ENCODE results near the gene CAMSAP1. TPM values are rescaled to one million over a fixed set of nuclear protein-coding genes. Genes with fewer than 3 reads are reported as not detected.

Gene CAMSAP1
- total RNA-seq, 2 donors from 2014 or later, result 19.4 to 21.4 TPM

DNA sequence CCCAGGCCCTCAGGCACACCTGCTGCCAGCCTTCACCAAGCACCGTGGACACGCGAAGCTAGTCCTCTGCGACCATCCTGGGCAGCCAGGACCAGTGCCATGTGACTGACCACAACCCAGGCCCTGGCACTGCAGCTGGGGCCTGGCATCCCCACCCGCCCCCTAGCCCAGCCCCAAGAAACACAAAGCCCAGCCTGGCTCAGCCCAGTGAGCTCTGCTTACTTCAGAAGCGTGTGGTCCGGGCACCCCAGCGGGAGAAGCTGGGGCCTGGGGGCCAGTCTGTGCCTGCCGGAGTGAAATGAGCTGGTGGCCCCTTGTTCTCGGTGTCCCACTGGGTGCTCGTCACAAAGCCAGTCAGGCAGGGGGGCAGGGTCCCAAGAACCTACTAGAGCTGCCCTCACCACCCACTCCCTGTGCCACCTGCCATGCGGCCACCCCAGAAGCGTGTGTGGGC is 117.5 kb downstream of the CAMSAP1 start:
- Histone ChIP-seq H3K4me1 (no peaks in the 10 kb centered on the region), H3K4me3 (no peak overlapping the region), H3K27ac (no peak overlapping the region), H3K36me3 (no peaks in the 10 kb centered on the region), H3K9me3 (no peaks in the 10 kb centered on the region), H3K27me3 (no peaks in the 10 kb centered on the region)
- TF ChIP-seq CTCF (IDR thresholded peaks at IDR 0.05), result no peak
- DNase-seq (ENCODE audit: low spot score), result no peak

DNA sequence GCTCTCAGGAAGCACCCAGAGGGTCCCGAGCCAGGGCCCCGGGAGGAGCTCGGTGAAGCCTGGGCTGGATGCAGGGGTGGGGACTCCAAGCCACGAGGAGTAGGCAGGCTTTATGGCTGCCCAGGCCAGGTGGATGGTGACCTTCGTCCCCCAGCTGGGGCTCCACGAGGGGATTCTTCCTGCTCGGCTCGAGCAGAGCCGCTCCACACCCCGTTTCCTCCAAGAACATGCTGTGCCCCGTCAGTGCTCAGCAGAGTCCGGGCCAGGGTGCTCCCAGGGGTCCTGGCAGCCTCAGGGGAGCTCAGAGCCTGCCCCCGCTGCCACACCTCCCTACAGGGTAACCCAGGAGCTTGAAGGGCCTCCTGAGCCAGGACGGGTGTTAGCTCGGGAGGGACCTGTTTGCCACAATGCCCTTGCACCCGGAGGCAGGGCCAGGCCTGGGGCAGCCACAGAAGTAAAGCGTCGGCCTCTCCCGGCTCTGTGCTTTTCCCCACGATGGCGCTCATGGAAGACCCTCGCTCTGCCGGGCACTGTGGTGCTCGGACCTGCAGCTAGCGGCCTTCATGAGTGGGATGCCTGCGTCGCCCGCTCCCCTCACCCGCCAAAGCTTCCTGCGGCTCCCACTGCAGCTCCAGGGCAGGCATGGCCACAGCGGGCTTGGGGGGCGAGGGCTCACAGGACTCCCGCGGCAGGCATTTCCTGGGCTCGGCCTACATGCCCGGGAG is 118.6 kb downstream of the CAMSAP1 start:
- no peak overlapping the region for H3K4me3 ChIP-seq
- TF ChIP-seq CTCF (IDR thresholded peaks at IDR 0.05), result no peak
- no peaks in the 10 kb centered on the region for H3K36me3 ChIP-seq
- H3K9me3 ChIP-seq, result no peaks in the 10 kb centered on the region
- no peaks in the 10 kb centered on the region for H3K4me1 ChIP-seq
- no peak overlapping the region for H3K27ac ChIP-seq
- H3K27me3 ChIP-seq, result no peaks in the 10 kb centered on the region
- DNase-seq (ENCODE audit: low spot score), result no peak

DNA sequence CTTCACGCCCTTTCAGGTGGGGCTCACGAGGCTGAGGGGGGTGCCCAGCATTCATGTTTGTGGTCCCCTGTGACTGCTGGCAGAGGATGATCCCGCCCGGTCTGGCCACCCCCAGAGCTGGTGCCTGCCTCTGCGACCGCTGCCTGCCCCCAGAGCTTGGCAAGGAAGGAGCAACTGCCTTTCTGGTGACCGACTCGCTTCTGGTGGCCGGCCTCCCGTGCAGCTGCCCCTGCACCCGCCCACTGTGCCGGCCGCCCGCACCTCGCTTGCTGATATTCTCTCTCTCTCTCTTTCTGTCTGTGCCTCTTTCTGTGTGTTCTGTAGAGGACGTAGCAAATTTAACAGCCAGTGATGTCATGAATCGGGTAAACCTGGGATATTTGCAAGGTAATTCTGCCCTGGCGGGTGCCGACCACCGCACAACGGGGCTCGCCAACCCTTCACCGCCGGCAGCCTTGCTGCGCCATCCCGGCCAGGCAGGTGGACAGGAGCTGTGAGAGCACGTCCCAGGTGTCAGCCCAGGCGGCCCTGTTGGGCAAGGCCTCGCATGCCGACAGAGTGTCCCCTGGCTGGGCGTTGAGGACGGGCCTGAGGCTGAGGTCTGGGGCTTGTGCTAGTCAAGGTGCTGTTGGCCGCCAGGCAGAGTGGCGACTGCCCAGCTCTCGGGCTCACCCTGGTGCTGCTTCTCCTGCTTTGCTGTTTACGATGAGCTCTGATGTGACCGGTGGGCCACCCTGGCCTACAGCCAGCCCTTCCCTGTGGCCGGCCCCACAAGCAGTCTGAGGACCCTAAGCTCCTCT is 119.4 kb downstream of the CAMSAP1 start:
- no peak overlapping the region for H3K4me3 ChIP-seq
- no peak overlapping the region for H3K27ac ChIP-seq
- TF ChIP-seq CTCF (IDR thresholded peaks at IDR 0.05), result no peak
- no peaks in the 10 kb centered on the region for H3K9me3 ChIP-seq
- no peak for DNase-seq (ENCODE audit: low spot score)
- H3K4me1 ChIP-seq, result no peaks in the 10 kb centered on the region
- no peaks in the 10 kb centered on the region for H3K27me3 ChIP-seq
- no peaks in the 10 kb centered on the region for H3K36me3 ChIP-seq

DNA sequence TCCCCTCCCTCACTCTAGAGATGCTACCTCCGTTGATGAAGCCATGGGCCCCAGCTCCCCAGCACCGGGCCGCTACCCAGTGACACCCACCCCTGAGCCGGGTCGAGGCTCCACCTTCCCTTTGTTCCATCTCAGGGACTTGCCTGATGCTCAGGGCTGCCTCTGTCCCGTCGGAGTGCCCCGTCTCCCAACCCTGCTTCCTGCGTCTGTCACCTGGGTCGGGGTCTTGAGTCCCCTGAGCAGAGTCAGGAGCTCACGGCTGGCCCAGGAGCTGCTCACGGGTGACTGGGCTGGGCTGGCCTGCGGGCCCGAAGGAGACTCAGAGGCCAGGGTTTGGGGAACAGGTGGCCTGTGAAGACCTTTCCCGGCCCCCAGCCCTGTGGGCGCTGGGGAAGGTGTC is 120.0 kb downstream of the CAMSAP1 start:
- Histone ChIP-seq H3K27me3 (no peaks in the 10 kb centered on the region), H3K27ac (no peak overlapping the region), H3K9me3 (no peaks in the 10 kb centered on the region), H3K4me1 (no peaks in the 10 kb centered on the region), H3K4me3 (no peak overlapping the region), H3K36me3 (no peaks in the 10 kb centered on the region)
- no peak for TF ChIP-seq CTCF (IDR thresholded peaks at IDR 0.05)
- no peak for DNase-seq (ENCODE audit: low spot score)

DNA sequence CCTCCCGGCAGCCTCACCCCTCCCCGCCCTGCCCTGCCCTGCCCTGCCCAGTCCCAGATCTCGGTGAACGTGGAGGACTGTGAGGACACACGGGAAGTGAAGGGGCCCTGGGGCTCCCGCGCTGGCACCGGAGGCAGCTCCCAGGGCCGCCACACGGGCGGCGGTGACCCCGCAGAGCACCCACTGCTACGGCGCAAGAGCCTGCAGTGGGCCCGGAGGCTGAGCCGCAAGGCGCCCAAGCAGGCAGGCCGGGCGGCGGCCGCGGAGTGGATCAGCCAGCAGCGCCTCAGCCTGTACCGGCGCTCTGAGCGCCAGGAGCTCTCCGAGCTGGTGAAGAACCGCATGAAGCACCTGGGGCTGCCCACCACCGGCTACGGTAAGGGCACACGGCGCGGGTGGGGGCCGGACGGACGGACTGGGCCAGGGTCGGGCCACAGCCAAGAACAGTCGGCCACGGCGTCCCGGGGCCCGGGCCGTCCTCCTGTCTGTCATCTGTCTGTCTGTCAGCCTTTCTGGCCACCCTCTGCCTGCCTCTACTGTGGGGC is 121.1 kb downstream of the CAMSAP1 start:
- Histone ChIP-seq H3K9me3 (no peaks in the 10 kb centered on the region), H3K4me3 (no peak overlapping the region), H3K4me1 (no peaks in the 10 kb centered on the region), H3K36me3 (no peaks in the 10 kb centered on the region), H3K27ac (no peak overlapping the region), H3K27me3 (no peaks in the 10 kb centered on the region)
- no peak for DNase-seq (ENCODE audit: low spot score)
- no peak for TF ChIP-seq CTCF (IDR thresholded peaks at IDR 0.05)

Measured in right atrium auricular region (tissue), 2 donors.